ENCODE data around the gene GINS1.

- TF ChIP-seq CTCF (IDR thresholded peaks at IDR 0.05; ENCODE audit: low read depth, low read length, missing input control) = no peak
- TF ChIP-seq JUND (IDR thresholded peaks at IDR 0.05) = no peak
- TF ChIP-seq GABPA (IDR thresholded peaks at IDR 0.05 in 1 of 2, conservative IDR thresholded peaks at IDR 0.05 in 1 of 2) = no peak
- TF ChIP-seq TAF1 (conservative IDR thresholded peaks at IDR 0.05) = no peak
- no peak for TF ChIP-seq NR2F2 (IDR thresholded peaks at IDR 0.05)
- no peak for TF ChIP-seq SP1 (IDR thresholded peaks at IDR 0.05)
- TF ChIP-seq, protein P1, sequence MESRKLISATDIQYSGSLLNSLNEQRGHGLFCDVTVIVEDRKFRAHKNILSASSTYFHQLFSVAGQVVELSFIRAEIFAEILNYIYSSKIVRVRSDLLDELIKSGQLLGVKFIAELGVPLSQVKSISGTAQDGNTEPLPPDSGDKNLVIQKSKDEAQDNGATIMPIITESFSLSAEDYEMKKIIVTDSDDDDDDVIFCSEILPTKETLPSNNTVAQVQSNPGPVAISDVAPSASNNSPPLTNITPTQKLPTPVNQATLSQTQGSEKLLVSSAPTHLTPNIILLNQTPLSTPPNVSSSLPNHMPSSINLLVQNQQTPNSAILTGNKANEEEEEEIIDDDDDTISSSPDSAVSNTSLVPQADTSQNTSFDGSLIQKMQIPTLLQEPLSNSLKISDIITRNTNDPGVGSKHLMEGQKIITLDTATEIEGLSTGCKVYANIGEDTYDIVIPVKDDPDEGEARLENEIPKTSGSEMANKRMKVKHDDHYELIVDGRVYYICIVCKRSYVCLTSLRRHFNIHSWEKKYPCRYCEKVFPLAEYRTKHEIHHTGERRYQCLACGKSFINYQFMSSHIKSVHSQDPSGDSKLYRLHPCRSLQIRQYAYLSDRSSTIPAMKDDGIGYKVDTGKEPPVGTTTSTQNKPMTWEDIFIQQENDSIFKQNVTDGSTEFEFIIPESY (IDR thresholded peaks at IDR 0.05) = no peak
- TF ChIP-seq, protein P2, sequence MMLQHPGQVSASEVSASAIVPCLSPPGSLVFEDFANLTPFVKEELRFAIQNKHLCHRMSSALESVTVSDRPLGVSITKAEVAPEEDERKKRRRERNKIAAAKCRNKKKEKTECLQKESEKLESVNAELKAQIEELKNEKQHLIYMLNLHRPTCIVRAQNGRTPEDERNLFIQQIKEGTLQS (IDR thresholded peaks at IDR 0.05) = no peak
- no peak for TF ChIP-seq HNF4G (IDR thresholded peaks at IDR 0.05)
- no peak for TF ChIP-seq EGR1 (IDR thresholded peaks at IDR 0.05; ENCODE audit: low read depth in 2 of 2)
- no peak for TF ChIP-seq RAD21 (IDR thresholded peaks at IDR 0.05)
- no peak for TF ChIP-seq MAX (IDR thresholded peaks at IDR 0.05)
- no peak for TF ChIP-seq YY1 (IDR thresholded peaks at IDR 0.05)
- no peak for TF ChIP-seq FOXA2 (IDR thresholded peaks at IDR 0.05)
Observed at GRCh38 chr20:25466846-25467245, 59.4 kb downstream of the GINS1 start.
